ENCODE data around the gene ENKD1. TPM values are rescaled to one million over a fixed set of nuclear protein-coding genes. Genes with fewer than 3 reads are reported as not detected.

Gene ENKD1
- total RNA-seq, 1 experiment from 2014 or later: 11.9 TPM

- POLR2A ChIA-PET: no interaction called here
- CTCF ChIA-PET: interaction anchor here (3.2 kb wide), 1 partner anchor 91 kb away, joined by 15 read pairs; no protein-coding TSS in a partner anchor
- Mint-ChIP-seq H3K4me1 (no peaks in the 10 kb centered on the region), H3K9me3 (no peaks in the 10 kb centered on the region), H3K4me3 (no peak overlapping the region), H3K27ac (peak overlapping the region; percentile 23; the same call in 1 of the 2 replicates), H3K36me3 (peaks cover 37% of the 10 kb centered on the region), H3K27me3 (ENCODE audit: low read depth) (no peaks in the 10 kb centered on the region)
- TF ChIP-seq OVOL2 (CRISPR knock-in tag; IDR thresholded peaks at IDR 0.05; ENCODE audit: borderline replicate concordance): no peak
- TF ChIP-seq, protein P1, sequence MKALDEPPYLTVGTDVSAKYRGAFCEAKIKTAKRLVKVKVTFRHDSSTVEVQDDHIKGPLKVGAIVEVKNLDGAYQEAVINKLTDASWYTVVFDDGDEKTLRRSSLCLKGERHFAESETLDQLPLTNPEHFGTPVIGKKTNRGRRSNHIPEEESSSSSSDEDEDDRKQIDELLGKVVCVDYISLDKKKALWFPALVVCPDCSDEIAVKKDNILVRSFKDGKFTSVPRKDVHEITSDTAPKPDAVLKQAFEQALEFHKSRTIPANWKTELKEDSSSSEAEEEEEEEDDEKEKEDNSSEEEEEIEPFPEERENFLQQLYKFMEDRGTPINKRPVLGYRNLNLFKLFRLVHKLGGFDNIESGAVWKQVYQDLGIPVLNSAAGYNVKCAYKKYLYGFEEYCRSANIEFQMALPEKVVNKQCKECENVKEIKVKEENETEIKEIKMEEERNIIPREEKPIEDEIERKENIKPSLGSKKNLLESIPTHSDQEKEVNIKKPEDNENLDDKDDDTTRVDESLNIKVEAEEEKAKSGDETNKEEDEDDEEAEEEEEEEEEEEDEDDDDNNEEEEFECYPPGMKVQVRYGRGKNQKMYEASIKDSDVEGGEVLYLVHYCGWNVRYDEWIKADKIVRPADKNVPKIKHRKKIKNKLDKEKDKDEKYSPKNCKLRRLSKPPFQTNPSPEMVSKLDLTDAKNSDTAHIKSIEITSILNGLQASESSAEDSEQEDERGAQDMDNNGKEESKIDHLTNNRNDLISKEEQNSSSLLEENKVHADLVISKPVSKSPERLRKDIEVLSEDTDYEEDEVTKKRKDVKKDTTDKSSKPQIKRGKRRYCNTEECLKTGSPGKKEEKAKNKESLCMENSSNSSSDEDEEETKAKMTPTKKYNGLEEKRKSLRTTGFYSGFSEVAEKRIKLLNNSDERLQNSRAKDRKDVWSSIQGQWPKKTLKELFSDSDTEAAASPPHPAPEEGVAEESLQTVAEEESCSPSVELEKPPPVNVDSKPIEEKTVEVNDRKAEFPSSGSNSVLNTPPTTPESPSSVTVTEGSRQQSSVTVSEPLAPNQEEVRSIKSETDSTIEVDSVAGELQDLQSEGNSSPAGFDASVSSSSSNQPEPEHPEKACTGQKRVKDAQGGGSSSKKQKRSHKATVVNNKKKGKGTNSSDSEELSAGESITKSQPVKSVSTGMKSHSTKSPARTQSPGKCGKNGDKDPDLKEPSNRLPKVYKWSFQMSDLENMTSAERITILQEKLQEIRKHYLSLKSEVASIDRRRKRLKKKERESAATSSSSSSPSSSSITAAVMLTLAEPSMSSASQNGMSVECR (CRISPR knock-in tag; IDR thresholded peaks at IDR 0.05; ENCODE audit: borderline replicate concordance): no peak
- no peak for TF ChIP-seq ATF2 (CRISPR knock-in tag; IDR thresholded peaks at IDR 0.05; ENCODE audit: borderline replicate concordance, low read depth)
- TF ChIP-seq ZNF425 (CRISPR knock-in tag; conservative IDR thresholded peaks at IDR 0.05): no peak
- no peak for TF ChIP-seq JAZF1 (CRISPR knock-in tag; IDR thresholded peaks at IDR 0.05)
- TF ChIP-seq SMAD3 (CRISPR knock-in tag; IDR thresholded peaks at IDR 0.05; ENCODE audit: borderline replicate concordance): no peak
- TF ChIP-seq SMAD4 (CRISPR knock-in tag; IDR thresholded peaks at IDR 0.05): no peak
- TF ChIP-seq, protein P2, sequence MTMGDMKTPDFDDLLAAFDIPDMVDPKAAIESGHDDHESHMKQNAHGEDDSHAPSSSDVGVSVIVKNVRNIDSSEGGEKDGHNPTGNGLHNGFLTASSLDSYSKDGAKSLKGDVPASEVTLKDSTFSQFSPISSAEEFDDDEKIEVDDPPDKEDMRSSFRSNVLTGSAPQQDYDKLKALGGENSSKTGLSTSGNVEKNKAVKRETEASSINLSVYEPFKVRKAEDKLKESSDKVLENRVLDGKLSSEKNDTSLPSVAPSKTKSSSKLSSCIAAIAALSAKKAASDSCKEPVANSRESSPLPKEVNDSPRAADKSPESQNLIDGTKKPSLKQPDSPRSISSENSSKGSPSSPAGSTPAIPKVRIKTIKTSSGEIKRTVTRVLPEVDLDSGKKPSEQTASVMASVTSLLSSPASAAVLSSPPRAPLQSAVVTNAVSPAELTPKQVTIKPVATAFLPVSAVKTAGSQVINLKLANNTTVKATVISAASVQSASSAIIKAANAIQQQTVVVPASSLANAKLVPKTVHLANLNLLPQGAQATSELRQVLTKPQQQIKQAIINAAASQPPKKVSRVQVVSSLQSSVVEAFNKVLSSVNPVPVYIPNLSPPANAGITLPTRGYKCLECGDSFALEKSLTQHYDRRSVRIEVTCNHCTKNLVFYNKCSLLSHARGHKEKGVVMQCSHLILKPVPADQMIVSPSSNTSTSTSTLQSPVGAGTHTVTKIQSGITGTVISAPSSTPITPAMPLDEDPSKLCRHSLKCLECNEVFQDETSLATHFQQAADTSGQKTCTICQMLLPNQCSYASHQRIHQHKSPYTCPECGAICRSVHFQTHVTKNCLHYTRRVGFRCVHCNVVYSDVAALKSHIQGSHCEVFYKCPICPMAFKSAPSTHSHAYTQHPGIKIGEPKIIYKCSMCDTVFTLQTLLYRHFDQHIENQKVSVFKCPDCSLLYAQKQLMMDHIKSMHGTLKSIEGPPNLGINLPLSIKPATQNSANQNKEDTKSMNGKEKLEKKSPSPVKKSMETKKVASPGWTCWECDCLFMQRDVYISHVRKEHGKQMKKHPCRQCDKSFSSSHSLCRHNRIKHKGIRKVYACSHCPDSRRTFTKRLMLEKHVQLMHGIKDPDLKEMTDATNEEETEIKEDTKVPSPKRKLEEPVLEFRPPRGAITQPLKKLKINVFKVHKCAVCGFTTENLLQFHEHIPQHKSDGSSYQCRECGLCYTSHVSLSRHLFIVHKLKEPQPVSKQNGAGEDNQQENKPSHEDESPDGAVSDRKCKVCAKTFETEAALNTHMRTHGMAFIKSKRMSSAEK (CRISPR knock-in tag; IDR thresholded peaks at IDR 0.05; ENCODE audit: borderline replicate concordance): no peak
- no peak for TF ChIP-seq HMGA2 (CRISPR knock-in tag; IDR thresholded peaks at IDR 0.05)
- ATAC-seq (no peak), DNase-seq (ENCODE audit: low spot score) (no peak)
These were observed 28.9 kb downstream of the ENKD1 start for GRCh38 chr16:67637625-67638024.

DNA sequence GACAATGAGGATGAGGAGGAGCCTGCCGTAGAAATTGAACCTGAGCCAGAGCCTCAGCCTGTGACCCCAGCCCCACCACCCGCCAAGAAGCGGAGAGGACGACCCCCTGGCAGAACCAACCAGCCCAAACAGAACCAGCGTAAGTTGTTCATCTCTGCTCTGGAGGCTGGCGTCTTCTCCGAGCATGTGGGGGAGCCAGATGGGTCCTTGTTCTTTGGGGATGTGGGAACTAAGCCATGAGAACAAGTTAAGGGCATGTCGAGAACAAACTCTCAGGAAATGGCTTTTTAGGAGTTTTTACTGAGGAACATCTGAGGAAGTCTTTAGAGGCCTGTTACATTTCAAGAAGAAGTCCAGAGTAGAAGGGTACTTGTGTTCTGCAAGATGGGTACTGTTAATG lies 29.8 kb downstream of the ENKD1 start:
- TF ChIP-seq, protein P3, sequence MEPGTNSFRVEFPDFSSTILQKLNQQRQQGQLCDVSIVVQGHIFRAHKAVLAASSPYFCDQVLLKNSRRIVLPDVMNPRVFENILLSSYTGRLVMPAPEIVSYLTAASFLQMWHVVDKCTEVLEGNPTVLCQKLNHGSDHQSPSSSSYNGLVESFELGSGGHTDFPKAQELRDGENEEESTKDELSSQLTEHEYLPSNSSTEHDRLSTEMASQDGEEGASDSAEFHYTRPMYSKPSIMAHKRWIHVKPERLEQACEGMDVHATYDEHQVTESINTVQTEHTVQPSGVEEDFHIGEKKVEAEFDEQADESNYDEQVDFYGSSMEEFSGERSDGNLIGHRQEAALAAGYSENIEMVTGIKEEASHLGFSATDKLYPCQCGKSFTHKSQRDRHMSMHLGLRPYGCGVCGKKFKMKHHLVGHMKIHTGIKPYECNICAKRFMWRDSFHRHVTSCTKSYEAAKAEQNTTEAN (CRISPR knock-in tag; IDR thresholded peaks at IDR 0.05): no peak
- TF ChIP-seq ETV6 (CRISPR knock-in tag; IDR thresholded peaks at IDR 0.05): no peak
- no peak for TF ChIP-seq FOXP1 (CRISPR knock-in tag; IDR thresholded peaks at IDR 0.05; ENCODE audit: borderline replicate concordance)
- no peak for TF ChIP-seq ZNF317 (CRISPR knock-in tag; IDR thresholded peaks at IDR 0.05; ENCODE audit: borderline replicate concordance, low read depth)
- no peak for TF ChIP-seq CDX4 (CRISPR knock-in tag; IDR thresholded peaks at IDR 0.05; ENCODE audit: borderline replicate concordance)
- Mint-ChIP-seq H3K4me3 (no peak overlapping the region), H3K4me1 (no peaks in the 10 kb centered on the region), H3K9me3 (no peaks in the 10 kb centered on the region), H3K27ac (no peak overlapping the region; the same call in 1 of the 2 replicates), H3K36me3 (peaks cover 44% of the 10 kb centered on the region), H3K27me3 (ENCODE audit: low read depth) (no peaks in the 10 kb centered on the region)
- ChIA-PET POLR2A (no interaction called here), CTCF (no interaction called here)
- ATAC-seq (no peak), DNase-seq (ENCODE audit: low spot score) (no peak)

All from WTC11 (cell line).